Activated B cell treated with CpG ODN at 0.5 μM for 24 hours (primary cell): ENCODE measurements around the gene C19orf25. TPM values are rescaled to one million over a fixed set of nuclear protein-coding genes. Genes with fewer than 3 reads are reported as not detected.
"Not testable (repeated sequence)": the region's sequence is repeated elsewhere in the genome, so short reads cannot be mapped to it uniquely, and the experiment has no call there.

Experiments
- ATAC-seq: fragments of 200-7000 bp; cut with Tn5 transposase; one replicate; pipeline ENCODE4 v1.10.0; 2021; ENCODE audit warnings: low read depth, mild to moderate bottlenecking, moderate library complexity
- CTCF ChIA-PET: fragments of 350-600 bp; sonication (Branson Sonifier 250); formaldehyde crosslinking; loops from one replicate; lab custom pipeline; 2021; ENCODE audit warnings: antibody characterized with exemption; lab: Charles Lee
- POLR2A ChIA-PET: fragments of 350-600 bp; sonication (Branson Sonifier 250); formaldehyde crosslinking; loops from one replicate; lab custom pipeline; 2021; ENCODE audit warnings: antibody characterized with exemption; lab: Charles Lee
- DNase-seq: peaks from one replicate; pipeline ENCODE4 v3.0.0; 2022
- H3K27ac Mint-ChIP-seq: one replicate; pipeline ENCODE4 v1.8.0; 2020; ENCODE audit warnings: mixed read lengths
- H3K27me3 Mint-ChIP-seq: one replicate; pipeline ENCODE4 v1.8.0; 2021; ENCODE audit warnings: mixed read lengths
- H3K36me3 Mint-ChIP-seq: one replicate; pipeline ENCODE4 v1.8.0; 2021; ENCODE audit warnings: low read depth, mixed read lengths
- H3K4me1 Mint-ChIP-seq: one replicate; pipeline ENCODE4 v1.8.0; 2021; ENCODE audit warnings: mixed read lengths
- H3K4me3 Mint-ChIP-seq: one replicate; pipeline ENCODE4 v1.8.0; 2020; ENCODE audit warnings: mild to moderate bottlenecking, mixed read lengths
- H3K9me3 Mint-ChIP-seq: one replicate; pipeline ENCODE4 v1.8.0; 2020; ENCODE audit warnings: mixed read lengths
- intact Hi-C: fragments of 100-400 bp; cut with micrococcal nuclease; formaldehyde crosslinking; loops from one replicate; pipeline ENCODE4 v1.15.1; 2024
- total RNA-seq: library from RNA; stranded (reverse); gene quantifications from 2 replicates; pipeline ENCODE4 v1.2.3, GENCODE V29; 2022
- TF ChIP-seq, protein P1 (sequence below): fragments of 200-600 bp; IDR thresholded peaks from one replicate; pipeline ENCODE4 v1.8.0; 2022; ENCODE audit warnings: antibody characterized with exemption, mild to moderate bottlenecking

C19orf25 gene
- total RNA-seq, 1 donor from 2014 or later = 55.7 TPM

DNA sequence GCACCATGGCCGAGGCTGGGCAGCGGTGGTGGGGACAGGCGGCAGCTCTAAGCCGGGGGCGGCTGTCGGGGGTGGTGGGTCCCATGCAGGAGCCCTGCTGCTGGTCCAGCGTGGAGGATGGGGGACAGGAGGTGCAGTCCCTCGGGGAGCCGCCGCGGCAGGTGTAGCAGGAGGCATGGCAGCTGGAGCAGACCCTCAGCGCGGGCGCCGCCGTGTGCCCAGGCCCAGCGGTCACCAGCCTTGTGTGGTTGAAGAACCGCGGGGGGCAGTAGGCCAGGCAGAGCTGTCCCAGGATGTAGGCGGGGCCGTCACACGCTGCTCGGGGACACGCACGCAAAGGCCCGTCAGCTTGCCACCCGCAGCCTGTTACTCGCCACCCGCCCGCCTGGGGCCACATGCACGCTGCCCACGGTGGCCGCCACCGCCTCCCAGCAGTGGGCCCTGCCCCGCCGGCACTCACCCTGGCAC lies 2.9 kb upstream of the C19orf25 start:
- Mint-ChIP-seq H3K36me3 (peaks cover 6% of the 10 kb centered on the region), H3K27ac (no peak overlapping the region), H3K27me3 (no peaks in the 10 kb centered on the region), H3K9me3 (no peaks in the 10 kb centered on the region), H3K4me1 (peaks cover 18% of the 10 kb centered on the region), H3K4me3 (no peak overlapping the region)
- DNase-seq = no peak
- POLR2A ChIA-PET = no interaction called here
- intact Hi-C loops = no loop called here
- ATAC-seq = no peak
- CTCF ChIA-PET = no interaction called here
- TF ChIP-seq, protein P1, sequence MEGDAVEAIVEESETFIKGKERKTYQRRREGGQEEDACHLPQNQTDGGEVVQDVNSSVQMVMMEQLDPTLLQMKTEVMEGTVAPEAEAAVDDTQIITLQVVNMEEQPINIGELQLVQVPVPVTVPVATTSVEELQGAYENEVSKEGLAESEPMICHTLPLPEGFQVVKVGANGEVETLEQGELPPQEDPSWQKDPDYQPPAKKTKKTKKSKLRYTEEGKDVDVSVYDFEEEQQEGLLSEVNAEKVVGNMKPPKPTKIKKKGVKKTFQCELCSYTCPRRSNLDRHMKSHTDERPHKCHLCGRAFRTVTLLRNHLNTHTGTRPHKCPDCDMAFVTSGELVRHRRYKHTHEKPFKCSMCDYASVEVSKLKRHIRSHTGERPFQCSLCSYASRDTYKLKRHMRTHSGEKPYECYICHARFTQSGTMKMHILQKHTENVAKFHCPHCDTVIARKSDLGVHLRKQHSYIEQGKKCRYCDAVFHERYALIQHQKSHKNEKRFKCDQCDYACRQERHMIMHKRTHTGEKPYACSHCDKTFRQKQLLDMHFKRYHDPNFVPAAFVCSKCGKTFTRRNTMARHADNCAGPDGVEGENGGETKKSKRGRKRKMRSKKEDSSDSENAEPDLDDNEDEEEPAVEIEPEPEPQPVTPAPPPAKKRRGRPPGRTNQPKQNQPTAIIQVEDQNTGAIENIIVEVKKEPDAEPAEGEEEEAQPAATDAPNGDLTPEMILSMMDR = no peak

DNA sequence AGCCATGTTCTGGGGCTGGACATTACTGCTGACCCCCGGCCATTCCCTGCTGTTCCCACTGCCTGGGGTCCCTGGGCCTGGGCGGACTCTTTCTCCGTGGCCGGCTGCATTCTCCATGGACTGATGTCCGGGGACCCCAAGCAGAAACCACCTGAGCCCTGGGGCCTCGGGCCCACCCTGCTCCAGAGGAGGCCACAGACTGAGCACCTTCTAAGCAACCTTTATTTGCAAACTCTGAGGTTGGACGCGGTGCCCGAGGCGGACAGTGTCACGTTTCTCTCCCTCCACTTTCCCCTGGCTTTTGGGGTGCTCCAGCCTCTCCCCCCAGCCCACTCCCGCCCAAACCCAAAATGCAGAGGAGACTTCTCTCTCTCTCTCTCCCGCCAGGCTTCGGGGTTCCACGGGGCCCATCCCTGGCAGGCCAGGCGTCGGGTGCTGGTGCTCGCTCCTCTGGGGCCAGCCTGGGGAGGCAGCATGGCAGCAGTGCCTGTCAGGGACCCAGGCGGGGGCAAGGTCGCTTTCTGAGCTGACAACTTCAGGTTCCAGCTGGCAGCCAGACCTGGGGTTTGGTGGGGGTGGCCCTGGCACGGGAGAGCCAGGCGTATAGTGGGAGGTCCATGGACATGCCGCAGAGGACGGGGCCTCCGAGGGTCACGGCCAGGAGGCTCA lies 2.3 kb upstream of the C19orf25 start:
- ChIA-PET CTCF (no interaction called here), POLR2A (no interaction called here)
- intact Hi-C loops = no loop called here
- TF ChIP-seq, protein P1 = no peak
- Mint-ChIP-seq H3K4me1 (peaks cover 18% of the 10 kb centered on the region), H3K36me3 (peaks cover 8% of the 10 kb centered on the region), H3K27me3 (no peaks in the 10 kb centered on the region), H3K9me3 (no peaks in the 10 kb centered on the region), H3K27ac (no peak overlapping the region), H3K4me3 (no peak overlapping the region)
- ATAC-seq = no peak
- DNase-seq = no peak

DNA sequence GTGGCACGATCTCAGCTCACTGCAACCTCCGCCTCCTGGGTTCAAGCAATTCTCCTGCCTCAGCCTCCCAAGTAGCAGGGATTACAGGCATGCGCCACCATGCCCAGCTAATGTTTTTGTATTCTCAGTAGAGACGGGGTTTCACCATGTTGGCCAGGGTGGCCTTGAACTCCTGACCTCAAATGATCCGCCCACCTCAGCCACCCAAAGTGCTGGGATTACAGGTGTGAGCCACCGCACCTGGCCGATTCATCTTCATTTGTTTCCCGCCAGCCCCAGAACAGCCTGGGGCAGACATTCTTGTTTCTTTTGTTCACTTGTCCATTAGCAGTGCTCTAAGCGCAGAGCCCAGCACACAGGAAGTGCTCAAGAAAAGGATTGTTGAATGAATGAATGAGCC lies 2.0 kb downstream of the C19orf25 start:
- H3K4me3 Mint-ChIP-seq = peak overlapping the region; percentile 38
- ATAC-seq, H3K9me3 Mint-ChIP-seq, intact Hi-C loops, DNase-seq, H3K27ac Mint-ChIP-seq, H3K27me3 Mint-ChIP-seq, POLR2A ChIA-PET: not testable (repeated sequence)
- H3K36me3 Mint-ChIP-seq = peaks cover 17% of the 10 kb centered on the region
- CTCF ChIA-PET = interaction anchor here (1.0 kb wide), 1 partner anchor 8 kb away, joined by 4 read pairs; no protein-coding TSS in a partner anchor
- peaks cover 25% of the 10 kb centered on the region for H3K4me1 Mint-ChIP-seq

DNA sequence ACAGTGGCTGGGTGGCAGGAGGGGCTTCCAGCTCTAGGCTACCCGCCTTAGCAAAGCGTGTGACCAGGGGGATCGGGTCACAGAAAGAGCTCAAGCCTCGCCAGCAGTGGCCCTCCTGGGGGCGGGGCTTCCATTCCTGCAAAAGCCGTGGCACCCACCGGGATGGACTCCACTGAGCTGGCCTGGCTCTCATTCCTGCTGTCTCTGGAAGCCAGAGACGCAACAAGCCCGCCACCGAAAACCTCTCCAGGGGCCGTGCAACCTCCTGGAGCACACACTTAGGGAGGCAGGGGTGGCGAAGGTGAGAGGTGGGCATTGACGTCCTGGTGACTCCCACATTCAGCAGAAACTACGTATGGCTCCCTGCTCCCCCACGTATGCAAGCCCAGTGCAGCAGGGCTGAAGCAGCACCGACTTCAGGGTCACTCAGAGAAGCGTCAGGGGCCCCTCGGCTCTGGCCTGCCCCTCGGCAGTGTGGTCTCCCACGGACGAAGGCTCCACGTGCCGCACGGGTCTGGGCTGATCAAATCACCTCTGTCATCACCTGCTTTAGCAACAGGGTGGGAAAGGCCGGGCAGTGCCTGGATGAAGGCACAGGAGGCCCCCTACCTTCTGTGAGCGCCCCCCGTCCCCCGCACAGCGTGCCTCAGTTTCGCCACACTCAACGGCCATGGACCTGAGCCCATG lies 3.1 kb downstream of the C19orf25 start:
- ChIA-PET CTCF (no interaction called here), POLR2A (no interaction called here)
- Mint-ChIP-seq H3K27ac (no peak overlapping the region), H3K36me3 (peaks cover 17% of the 10 kb centered on the region), H3K4me3 (no peak overlapping the region), H3K4me1 (peaks cover 34% of the 10 kb centered on the region), H3K9me3 (no peaks in the 10 kb centered on the region), H3K27me3 (peaks cover 2% of the 10 kb centered on the region)
- TF ChIP-seq, protein P1 = no peak
- intact Hi-C loops = no loop called here
- DNase-seq (no peak), ATAC-seq (no peak)

DNA sequence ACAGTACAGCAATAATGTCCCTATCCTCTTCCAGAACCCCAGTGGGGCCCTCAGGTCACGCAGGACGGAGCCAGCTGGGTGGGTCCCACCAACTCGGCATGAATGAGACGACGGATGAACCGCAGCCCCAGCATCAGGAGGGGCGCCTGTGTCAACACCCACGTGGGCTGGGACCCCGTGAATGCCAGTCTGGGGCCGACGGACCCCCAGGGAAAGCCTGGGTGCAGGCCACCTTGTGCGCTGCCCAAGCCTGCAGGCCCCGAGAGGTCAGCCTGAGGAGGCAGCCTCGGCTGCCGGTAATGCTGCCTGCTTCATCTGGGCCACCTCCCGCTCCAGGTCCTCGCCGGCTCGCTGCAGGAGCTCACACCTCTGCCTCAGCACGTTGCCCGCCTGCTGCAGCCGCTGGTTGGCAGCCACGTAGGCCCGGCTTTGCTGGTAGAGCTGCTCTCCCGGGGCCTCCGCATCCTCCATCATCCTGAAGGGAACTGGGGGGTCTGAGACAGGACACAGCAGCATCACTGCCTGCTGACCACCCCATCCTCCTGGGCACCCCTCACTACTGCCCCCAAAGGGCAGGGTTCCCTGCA lies 4.2 kb downstream of the C19orf25 start:
- POLR2A ChIA-PET = interaction anchor here (1.8 kb wide), 1 partner anchor 16 kb away, joined by 5 read pairs; the partner anchor contains the start of genes PCSK4 and REEP6
- no peak for ATAC-seq
- no peak overlapping the region for H3K27ac Mint-ChIP-seq
- no peak overlapping the region for H3K4me3 Mint-ChIP-seq
- H3K4me1 Mint-ChIP-seq = peaks cover 37% of the 10 kb centered on the region
- intact Hi-C loops = no loop called here
- peaks cover 17% of the 10 kb centered on the region for H3K36me3 Mint-ChIP-seq
- H3K27me3 Mint-ChIP-seq = peaks cover 2% of the 10 kb centered on the region
- CTCF ChIA-PET = no interaction called here
- no peaks in the 10 kb centered on the region for H3K9me3 Mint-ChIP-seq
- DNase-seq = no peak
- TF ChIP-seq, protein P1 = no peak
